NCI-H524 (cell line): ENCODE measurements around the gene KCNQ5.

Source experiments
- DNase-seq, 2 experiments: peaks; one replicate each; lab custom pipeline; 2025; lab: John Stamatoyannopoulos, UW

KCNQ5 gene

DNA sequence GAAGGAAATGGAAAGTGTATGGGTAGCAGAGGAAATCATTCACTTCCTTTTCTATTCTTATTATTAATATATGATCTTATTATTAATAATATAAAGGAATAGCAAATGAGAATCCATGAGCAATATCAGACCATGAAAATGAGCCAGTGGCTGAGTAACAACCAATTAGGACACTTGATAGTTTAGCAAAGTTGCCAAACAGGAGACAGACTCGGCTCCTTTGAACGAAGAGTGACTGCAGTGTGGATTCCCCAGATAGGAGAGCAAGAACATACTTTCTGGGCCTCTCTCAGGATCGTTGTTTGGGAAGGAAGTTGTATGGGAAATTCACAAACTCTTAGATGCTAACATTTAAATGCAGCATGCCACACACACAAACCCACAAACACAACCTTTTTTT, 381.4 kb downstream of the KCNQ5 start:
- no peak for DNase-seq

DNA sequence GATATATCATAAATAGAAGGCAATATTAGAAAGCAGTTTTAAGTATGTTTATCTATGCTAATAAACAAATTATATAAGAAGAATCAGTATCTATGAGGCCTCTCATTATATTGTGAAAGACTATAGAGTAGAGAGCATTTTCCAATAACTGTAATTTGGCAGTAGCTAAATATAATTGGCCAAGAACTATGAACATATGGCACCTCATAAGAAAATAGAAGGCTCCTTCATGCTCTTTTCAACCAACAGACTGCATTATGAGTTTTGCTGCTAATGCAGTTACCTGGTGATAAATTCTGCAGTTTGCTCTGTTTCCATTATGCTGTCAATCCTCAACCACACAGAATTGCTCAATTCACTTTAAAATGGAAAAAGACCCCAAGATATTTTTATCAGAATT, 382.4 kb downstream of the KCNQ5 start:
- peak in 1 of 2 experiments; percentile 20 for DNase-seq

DNA sequence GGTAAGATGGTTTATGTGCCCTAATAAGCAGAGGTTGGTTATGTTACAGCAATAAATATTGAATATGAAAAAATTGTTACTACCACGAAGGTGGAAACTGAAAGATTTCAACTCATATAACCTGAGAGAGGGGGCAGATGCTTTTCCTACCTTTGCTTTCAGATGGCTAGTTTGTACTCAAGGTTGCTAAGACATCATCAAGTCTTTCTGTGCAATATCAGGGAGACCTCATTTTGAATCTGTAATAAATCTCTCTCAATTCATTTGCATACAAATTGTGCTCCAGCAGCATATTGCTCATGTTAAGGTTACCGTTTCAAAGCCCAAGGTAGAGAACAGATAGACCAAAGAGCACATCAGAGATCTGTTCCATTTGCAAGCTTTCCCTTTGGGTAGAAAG, 383.0 kb downstream of the KCNQ5 start:
- DNase-seq = no peak

DNA sequence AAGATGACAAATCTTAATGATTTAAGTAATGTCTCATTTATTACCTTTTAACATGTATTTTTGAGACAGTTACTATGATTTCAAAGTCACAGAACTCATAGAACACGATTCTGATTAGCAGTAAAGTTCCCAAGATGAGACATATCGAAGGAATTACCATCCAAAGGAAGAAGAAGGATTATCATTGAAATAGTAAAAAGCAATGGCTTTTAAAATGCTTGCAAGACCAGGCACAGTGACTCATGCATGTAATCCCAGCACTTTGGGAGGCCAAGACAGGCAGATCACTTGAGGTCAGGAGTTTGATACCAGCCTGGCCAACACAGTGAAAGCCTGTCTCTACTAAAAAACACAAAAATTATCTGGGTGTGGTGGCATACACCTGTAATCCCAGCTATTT, 384.3 kb downstream of the KCNQ5 start:
- no peak for DNase-seq

DNA sequence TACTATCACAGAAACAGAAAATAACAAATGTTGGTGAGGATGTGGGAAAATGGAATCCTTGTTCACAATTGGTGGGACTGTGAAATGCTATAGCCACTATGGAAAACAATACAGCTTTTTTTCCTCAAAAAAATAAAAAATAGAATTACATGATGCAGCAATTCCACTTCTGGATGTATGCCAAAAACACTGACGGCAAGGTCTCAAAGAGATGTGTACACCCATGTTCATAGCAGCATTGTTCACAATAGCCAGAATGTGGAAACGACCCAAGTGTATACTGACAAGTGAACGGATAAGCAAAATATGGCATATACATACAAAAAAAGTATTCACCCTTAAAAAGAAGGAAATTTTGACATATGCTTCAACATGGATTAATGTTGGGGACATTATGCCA, 390.1 kb downstream of the KCNQ5 start:
- no peak for DNase-seq

DNA sequence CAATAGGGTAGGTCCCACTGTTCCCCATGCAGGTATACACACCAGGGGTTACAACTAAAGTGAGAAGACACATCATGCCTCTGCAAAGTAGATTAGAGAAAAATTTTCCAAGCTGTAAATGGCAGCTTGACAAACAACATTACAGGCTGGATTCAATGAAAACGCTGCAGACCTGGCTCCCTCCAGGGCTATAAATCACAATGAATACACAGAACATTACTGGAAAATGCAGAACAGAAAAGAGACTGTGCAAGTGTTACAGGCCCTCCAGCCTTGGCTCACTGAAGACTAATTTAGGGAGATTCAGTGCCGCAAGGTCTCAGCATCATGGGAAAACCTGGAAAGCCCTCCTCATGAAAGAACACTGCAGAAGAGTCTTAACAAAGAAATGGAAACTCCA, 395.6 kb downstream of the KCNQ5 start:
- no peak for DNase-seq

DNA sequence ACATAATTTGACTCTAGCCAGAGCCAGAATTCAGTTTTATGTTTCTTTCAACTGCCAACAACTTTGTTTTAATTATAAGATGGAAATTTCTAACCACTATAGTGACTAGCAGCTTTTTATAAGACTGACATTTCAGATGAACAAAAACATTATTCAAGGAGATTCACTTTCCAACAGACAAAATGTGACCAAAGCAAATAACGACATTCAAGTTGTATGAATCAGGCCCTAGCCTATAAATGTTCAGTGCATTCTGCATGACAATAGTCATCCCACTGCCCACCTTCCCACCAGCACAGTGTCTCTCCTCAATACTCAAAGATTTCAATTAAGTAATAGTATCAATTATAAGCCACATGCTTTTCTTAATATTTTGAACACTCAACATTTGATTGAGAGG, 402.7 kb downstream of the KCNQ5 start:
- DNase-seq = no peak

DNA sequence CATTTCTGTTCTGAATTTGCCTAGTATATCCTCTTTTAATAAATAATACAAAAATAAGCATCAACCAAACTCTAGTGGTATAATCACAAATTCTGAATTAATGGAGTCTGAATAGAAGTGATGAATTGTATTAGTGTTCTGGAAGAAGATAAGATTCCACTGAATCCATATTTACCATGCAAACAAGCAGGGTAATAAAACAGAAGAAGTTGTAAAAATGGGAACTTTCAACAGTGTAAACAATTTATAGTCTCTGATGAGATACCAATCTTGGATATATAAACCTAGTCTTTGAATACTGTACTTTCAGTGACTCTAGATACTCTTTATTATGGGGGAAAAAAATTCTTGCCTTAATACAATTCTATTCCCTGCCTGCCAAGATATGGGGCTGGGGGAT, 405.8 kb downstream of the KCNQ5 start:
- no peak for DNase-seq

DNA sequence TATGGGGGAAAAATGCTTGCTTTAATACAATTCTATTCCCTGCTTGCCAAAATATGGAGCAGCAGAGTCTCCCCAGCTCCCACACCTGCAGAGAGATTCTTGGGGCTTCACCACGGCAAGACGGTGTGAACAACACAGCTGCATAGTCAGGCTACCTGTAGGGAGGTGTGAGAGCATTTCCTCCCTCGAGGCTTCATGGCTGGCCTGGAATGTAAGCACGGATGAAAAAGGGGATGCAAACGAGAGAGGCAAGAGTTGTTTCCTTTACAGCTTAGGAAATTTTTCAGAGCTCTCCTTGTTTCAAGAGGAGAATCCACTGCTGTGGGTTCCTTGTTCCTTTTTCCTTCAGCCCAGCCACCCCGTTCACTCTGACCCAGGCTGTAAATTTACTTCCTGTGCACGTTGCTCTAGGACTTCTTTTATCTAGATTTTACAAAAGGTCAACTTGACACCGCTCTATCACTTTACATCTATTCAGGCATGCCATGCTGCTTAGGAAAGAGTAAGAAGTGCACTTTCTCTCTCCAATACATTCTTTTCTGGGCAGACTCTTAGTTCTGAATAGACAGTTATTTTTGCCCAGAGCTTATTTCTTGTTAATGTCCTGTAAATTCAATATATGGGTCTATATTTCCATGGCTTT, 406.4 kb downstream of the KCNQ5 start:
- DNase-seq = no peak

DNA sequence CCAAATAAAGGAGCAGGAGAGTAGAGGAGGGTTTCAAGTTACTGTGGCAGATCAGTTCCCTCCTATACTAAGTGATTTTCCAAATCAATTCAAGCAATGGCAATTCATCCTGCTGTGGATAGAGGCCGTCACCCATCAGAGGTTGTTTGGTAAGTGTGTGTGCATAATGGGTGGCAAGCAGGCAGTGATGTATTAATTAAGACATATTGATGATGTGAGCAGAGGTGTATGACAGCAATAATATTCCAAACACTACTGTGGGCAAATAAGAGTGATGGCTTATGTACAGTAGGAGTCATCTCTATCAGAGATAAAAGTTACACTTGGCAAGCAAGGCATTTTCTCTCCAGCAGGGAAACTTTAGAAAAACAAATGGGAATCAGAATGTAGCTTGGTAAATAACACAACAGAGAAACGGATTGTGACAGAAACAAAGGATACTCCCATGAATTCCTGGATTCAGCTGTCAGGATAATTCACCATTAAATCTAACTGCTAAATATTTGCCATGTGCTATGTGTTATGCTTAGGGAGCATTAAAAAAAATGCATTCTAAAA, 407.1 kb downstream of the KCNQ5 start:
- no peak for DNase-seq

DNA sequence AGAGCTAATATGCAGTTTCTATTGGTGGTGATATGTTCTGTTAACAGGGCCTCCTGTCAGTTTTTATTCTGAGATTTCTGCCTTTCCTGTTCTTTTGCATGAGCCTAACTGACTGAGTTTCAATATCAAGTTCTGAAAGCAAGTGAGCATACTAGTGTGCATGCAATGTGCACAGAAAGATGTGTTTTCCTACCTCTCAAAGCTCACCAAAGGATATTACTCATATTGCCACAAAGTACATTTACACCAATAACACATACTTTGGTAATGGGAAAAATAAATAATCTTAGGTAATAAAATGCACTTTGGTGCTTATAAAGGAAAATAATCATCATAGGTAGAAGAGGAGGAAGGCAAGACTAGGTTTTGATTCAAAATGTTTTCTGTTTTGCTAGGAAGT, 408.4 kb downstream of the KCNQ5 start:
- no peak for DNase-seq

DNA sequence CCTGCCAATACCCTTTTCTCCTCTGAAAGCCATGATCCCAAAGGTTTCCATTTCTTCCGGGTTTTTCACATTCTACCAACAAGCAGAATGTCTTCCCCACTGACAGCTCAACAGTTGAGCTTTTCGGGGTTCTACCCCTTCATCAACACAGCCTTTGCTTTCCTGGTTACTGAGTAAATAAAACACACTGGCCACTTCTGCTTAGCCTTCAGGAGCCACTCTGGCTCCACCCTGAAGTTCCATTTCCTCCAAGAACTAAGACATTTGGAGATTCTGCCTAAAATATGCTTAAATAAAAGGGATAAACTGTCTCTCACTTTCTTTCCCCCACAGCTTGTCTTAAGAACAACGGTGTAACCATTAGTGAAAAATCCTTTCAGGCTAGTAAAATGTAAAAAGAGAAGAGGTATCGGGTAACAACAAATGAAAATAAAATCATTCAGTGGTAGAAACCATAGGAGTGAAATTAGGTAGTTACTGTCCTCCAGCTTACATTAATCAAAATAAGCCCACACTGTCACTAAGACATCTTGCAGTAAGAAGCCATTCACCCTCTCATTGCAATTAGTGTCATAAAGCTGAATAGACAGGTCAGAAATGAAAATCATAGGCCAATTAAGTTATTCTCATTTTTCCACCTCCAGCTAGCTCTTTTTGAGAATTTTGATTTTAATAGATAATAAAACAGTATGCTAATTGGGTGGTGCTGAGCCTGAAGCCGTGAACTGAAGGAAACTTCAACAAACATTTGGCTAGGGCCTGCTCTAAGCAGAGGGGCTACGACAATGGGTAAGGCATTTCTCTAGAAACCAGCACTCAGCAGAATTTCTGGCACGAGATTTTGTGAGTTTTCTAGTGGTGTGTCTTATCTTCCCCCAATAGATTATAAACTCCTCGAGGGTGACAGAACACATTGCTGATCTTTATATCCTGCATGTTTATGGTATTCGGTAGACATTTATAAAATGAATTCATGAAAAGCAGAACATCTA, 409.2 kb downstream of the KCNQ5 start:
- no peak for DNase-seq

DNA sequence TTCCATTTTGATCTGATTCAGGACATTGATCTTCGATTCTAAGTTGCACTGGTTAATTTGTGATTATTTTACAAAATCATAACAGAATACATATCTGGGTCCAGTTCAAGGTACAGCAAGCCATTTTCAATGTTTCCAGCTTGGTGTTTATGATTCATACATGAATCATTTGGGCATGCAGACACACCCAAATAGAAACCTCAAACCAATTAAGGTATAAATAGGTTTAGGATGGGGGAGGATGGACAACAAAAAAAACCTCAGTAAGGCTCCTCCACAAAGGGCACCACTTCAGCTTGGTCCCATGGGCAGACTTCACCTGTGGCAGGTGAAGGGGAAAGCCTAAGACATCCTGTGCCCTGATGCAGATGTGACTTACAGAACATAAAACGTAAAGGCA, 410.7 kb downstream of the KCNQ5 start:
- no peak for DNase-seq

DNA sequence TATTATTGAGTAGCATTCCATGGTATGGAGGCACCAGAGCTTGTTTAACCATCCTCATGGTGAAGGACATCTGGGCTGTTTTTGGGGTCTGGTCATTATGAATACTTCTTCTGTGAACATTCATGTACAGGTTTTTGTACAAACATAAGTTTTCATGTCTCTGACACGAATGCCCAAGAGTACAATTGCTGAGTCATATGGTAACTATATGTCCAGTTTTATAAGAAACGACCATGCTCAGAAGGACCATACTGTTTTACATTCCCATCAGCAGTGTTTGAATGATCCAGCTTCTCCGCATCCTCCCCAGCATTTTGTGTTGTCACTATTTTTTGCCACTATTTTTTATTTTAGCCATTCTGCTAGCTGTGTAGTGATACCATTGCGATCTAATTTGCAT, 414.8 kb downstream of the KCNQ5 start:
- no peak for DNase-seq

DNA sequence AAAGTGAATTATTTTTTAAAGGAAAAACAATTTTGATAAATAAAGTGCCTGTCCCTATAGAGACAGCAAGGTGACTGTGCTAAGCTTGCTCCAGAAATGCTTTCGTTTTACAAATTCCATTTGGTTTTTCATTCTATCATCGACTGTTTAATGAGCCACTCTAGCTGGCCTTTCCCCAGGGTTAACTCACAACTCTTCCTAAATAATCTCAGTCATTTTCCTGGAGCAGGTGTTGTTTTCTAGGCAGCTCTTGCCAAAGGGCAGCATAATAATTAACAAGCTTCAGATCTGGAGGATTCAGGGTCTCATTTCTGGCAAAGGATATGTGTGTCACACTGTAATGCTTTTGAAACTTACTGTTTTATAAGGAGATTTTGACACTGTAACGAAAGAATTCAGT, 419.2 kb downstream of the KCNQ5 start:
- peak in 1 of 2 experiments; percentile 8 for DNase-seq

DNA sequence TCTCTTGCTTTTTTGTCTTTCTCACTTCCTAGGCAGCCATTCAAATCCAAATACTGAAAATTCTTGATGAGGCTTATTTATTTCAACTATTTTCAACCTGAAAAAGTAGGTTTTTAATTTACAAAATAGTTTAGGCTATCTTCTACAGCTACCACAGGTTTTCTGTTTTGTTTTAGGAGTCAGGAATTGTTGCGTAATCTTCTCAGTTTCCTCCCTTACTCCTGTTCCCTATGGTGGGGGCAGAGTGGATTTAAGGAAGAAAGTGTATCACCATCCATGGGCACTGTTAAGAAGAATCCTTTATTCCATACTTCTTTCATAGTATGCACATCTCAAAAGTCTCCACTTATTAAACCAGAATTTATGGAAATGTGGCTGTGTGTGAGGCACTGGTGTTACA, 421.0 kb downstream of the KCNQ5 start:
- DNase-seq = no peak

DNA sequence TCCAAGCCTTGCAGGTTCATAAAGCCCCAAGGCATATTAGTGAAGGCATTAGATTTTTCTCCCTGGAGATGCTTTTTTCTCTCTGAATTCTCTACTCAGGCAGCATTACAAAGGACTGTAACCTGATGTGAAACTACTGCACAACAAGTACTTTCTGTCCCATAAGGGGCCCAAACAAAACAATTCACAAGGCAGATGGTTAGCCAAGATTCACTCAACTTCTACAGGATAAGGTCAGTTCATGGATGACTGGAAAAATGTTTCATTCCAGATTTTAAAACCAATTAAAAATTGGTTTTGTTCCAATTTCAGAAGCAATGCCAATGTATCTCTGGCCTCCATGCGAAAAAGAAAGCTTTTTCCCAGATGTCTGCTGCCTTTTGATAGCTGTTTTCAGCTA, 421.6 kb downstream of the KCNQ5 start:
- DNase-seq = no peak

DNA sequence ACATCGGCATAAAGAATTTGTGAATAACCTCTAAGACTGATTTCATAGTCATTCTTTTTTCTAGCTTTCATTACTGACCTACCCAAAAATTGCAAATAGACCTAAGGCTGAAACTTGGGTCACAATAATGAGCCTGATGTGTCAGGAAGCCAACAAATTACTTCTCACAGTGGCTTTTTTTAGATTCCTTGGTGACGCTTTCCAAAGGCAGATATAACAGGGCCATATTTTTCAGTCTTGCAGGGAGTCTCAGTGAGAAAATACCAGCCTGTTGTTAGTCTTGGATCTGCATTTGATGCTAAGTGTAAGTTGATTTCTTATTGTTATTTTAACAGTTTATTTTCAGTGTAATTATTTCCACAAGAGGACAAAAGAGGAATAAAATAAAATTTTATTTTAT, 423.7 kb downstream of the KCNQ5 start:
- no peak for DNase-seq

DNA sequence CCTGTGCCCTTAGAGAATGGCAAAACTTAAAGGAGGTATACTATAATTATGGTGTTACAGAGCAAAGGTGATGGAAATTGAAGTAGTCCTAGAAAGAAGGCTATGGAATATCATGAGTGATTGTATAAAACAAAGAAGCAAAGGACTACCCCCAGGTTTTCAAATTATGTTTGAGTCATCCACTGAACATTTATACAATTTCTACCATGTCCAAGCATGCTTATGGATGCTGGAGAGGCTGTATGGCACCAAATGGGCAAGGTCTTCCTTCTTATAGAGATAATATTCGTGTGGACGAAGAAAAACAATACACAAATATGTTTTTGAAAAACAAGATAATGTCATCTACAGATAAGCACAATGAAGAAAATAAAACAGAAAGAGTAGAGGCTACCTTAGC, 425.9 kb downstream of the KCNQ5 start:
- DNase-seq = no peak

DNA sequence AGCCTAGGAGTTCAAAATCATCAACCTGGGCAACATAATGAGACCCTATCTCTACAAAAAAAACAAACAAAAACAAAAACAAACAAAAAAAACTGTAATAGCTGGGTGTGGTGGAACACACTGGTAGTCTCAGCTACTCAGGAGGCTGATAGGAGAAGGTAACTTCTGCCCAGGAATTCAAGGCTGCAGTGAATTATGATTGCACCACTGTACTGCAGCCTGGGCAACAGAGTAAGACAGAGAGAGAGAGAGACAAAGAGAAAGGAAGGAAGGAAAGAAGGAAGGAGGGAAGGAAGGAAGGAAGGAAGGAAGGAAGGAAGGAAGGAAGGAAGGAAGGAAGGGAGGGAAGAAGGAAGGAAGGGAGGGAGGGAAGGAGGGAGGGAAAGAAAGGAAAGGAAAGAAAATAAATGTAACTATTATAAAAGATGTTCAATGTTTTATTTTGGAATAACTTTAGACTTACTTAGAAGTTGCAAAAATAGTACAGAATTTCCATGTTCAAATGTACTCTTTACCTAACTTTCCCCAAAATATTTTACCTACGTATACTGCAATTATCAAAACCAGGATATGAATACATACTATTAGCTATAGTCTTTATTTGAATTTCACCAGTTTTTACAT, 428.2 kb downstream of the KCNQ5 start:
- DNase-seq = no peak

DNA sequence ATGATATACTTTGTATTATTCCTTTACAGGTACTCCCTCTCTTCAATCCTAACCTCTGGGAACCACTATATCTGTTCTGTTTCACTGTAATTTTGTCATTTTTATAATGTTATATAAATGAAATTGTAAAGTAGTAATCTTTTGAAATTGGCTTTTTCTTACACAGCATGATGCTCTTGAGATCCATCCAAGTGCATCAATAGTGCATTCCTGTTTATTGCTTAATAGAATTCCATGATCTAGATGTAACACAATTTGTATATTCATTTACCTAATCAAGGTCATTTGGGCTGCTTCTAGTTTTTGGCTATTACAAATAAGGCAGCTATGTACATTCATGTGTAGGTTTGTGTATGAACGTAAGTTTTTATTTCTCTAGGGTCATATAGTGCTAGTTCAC, 428.8 kb downstream of the KCNQ5 start:
- DNase-seq = no peak

DNA sequence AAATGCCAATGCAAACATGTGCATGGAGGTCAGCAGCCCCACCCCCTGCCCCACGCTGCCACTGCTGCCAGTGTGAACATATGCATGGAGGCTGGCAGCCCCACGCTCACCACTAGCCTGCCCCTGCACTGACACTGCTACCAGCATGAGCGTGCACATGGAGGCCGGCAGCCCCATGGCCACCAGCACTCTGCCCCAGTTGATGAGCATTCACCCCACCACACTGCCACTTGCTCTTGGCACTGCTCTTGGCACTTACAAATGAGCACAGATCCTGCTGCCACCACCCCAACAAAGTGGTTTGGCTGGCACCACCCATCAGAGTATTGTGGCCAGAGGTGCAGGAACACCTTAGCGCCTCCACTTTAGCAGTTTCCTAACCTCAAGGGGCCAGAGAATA, 429.3 kb downstream of the KCNQ5 start:
- DNase-seq = no peak

DNA sequence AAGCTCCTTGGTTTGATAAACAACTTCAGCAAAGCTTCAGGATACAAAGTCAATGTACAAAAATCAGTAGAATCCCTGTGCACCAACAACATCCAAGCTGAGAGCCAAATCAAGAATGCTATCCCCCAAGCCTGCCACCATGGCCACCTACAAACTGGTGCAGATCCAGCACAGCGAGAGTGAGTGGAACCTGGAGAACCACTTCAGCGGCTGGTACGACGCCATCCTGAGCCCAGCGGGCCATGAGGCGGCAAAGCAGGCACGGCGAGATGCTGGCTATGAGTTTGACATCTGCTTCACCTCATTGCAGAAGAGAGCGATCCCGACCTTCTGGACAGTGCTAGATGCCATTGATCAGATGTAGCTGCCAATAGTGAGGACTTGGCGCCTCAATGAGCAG, 433.1 kb downstream of the KCNQ5 start:
- no peak for DNase-seq
